Measurements from ENCODE around the gene PSMB5. TPM values are rescaled to one million over a fixed set of nuclear protein-coding genes. Genes with fewer than 3 reads are reported as not detected.

PSMB5 gene
- total and polyA plus RNA-seq, 12 donors = 55.4 to 377 (median 139) TPM

DNA sequence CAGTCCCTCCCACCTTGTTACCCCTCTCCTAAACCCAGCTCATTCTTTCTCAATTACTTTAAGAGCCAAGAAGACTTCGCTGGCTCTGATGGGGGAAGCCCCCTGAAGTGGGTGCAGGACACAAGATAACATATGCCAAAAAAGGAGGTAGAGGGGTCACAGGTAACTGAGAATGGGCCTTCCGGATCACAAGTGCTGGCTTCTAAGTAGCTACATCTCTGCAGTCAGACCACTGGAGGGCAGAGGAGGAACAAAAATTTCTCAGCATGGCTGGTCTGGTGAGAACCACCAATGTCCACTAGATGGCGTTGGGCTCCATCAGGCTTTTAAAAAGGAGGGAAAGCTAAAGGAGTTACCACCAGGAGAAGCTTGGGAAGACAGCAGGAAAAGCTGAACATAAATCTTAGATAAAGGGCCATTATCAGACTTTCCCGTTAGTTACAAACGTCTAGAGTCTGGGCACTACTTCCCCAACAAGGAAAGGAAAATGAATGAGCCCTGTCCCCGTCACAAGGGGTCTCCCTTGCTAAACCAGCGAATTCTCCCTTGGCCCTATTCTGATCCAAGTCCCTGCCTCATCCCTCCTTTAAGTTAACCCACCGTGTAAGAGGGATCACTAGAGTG is 34.2 kb upstream of the PSMB5 start:
- Histone ChIP-seq H3K4me1 (replicated peaks in 1 of 2) (peaks cover 21 to 48% of the 10 kb centered on the region in 2 donors), H3K36me3 (replicated peaks in 1 of 2) (peaks cover 0 to 63% of the 10 kb centered on the region in 2 donors), H3K4me3 (no peak overlapping the region), H3K9me3 (replicated peaks in 1 of 3) (no peaks in the 10 kb centered on the region), H3K27ac (peak overlapping the region in 3 of 5 donors; percentile 18 to 67 (median 66)), H3K27me3 (no peaks in the 10 kb centered on the region)
- peak; percentile 85 to 95 (median 87) for DNase-seq
- WGBS, 4 donors = 15 to 21% (median 18%) methylated on average over 8 of the region's 8 CpGs
- intact Hi-C loops (cut with DNase I) = loop anchor here (5.0 kb wide), 2 partner anchors 33 to 43 kb away; partner anchors contain the start of gene CIROP (in 1 of the 2)
- TF ChIP-seq CTCF (IDR thresholded peaks at IDR 0.05) (peak; percentile 98 to 100 (median 99)), POLR2A (IDR thresholded peaks at IDR 0.05) (no peak)

- no peaks in the 10 kb centered on the region for H3K9me3 ChIP-seq (replicated peaks in 1 of 3)
- no peak for TF ChIP-seq POLR2A (IDR thresholded peaks at IDR 0.05)
- no peak for TF ChIP-seq CTCF (IDR thresholded peaks at IDR 0.05)
- intact Hi-C loops (cut with DNase I) = loop anchor here (5.0 kb wide), 2 partner anchors 34 to 44 kb away; partner anchors contain the start of gene CIROP (in 1 of the 2)
- H3K27ac ChIP-seq = peak overlapping the region in 2 of 5 donors; percentile 32 to 67
- H3K4me3 ChIP-seq = no peak overlapping the region
- H3K4me1 ChIP-seq (replicated peaks in 1 of 2) = peaks cover 20 to 48% of the 10 kb centered on the region in 2 donors
- H3K36me3 ChIP-seq (replicated peaks in 1 of 2) = peaks cover 0 to 63% of the 10 kb centered on the region in 2 donors
- no peaks in the 10 kb centered on the region for H3K27me3 ChIP-seq
- 55 to 63% (median 60%) methylated on average over 9 to 14 of the region's 14 CpGs for WGBS, 4 donors
- peak in 2 of 7 donors; percentile 16 to 62 for DNase-seq
Measured at GRCh38 chr14:23067847-23068788, 33.4 kb upstream of the PSMB5 start.

- intact Hi-C loops (cut with DNase I) = loop anchor here (5.0 kb wide), 2 partner anchors 35 to 45 kb away; partner anchors contain the start of gene CIROP (in 1 of the 2)
- Histone ChIP-seq H3K27ac (peak overlapping the region in 1 of 5 donors; percentile 1), H3K9me3 (replicated peaks in 1 of 3) (no peaks in the 10 kb centered on the region), H3K36me3 (replicated peaks in 1 of 2) (peaks cover 0 to 67% of the 10 kb centered on the region in 2 donors), H3K27me3 (no peaks in the 10 kb centered on the region), H3K4me1 (replicated peaks in 1 of 2) (peaks cover 10 to 45% of the 10 kb centered on the region in 2 donors), H3K4me3 (no peak overlapping the region)
- no peak for TF ChIP-seq CTCF (IDR thresholded peaks at IDR 0.05)
- TF ChIP-seq POLR2A (IDR thresholded peaks at IDR 0.05) = no peak
- 79 to 83% (median 80%) methylated on average over 22 to 23 of the region's 23 CpGs for WGBS, 4 donors
- DNase-seq = peak in 2 of 7 donors; percentile 12 to 54
Measured at GRCh38 chr14:23066855-23067744, 32.4 kb upstream of the PSMB5 start.

Data from adrenal gland (tissue), 12 donors.